ENCODE measurements around the gene TRIO. TPM values are rescaled to one million over a fixed set of nuclear protein-coding genes. Genes with fewer than 3 reads are reported as not detected.
"Not testable (repeated sequence)": the region's sequence is repeated elsewhere in the genome, so short reads cannot be mapped to it uniquely, and the experiment has no call there.

Gene TRIO
- total RNA-seq, 1 experiment from 2014 or later = 99.6 TPM

GRCh38 chr5:14547666-14548065, 404.5 kb downstream of the TRIO start:
- Histone ChIP-seq H3K4me3 (no peak overlapping the region), H3K27ac (no peak overlapping the region), H3K27me3 (replicated peaks) (no peaks in the 10 kb centered on the region; the same call in 1 of the 2 replicates), H3K9me3 (replicated peaks) (no peaks in the 10 kb centered on the region; the same call in 1 of the 2 replicates), H3K4me1 (replicated peaks) (no peaks in the 10 kb centered on the region), H3K36me3 (no peaks in the 10 kb centered on the region)
- no peak for DNase-seq (ENCODE audit: low read depth in 1 of 2, low spot score in 2 of 2)

GRCh38 chr5:14551211-14551610, 408.1 kb downstream of the TRIO start:
- no peak for DNase-seq (ENCODE audit: low read depth in 1 of 2, low spot score in 2 of 2)
- no peaks in the 10 kb centered on the region; the same call in 1 of the 2 replicates for H3K9me3 ChIP-seq (replicated peaks)
- H3K36me3 ChIP-seq = no peaks in the 10 kb centered on the region
- no peaks in the 10 kb centered on the region for H3K4me1 ChIP-seq (replicated peaks)
- peaks cover 4% of the 10 kb centered on the region for H3K27me3 ChIP-seq (replicated peaks)
- no peak overlapping the region for H3K4me3 ChIP-seq
- H3K27ac ChIP-seq = no peak overlapping the region

- Histone ChIP-seq H3K4me1 (replicated peaks) (no peaks in the 10 kb centered on the region), H3K36me3 (no peaks in the 10 kb centered on the region), H3K4me3 (no peak overlapping the region), H3K27me3 (replicated peaks) (peaks cover 4% of the 10 kb centered on the region), H3K9me3 (replicated peaks) (no peaks in the 10 kb centered on the region; the same call in 1 of the 2 replicates), H3K27ac (no peak overlapping the region)
- no peak for DNase-seq (ENCODE audit: low read depth in 1 of 2, low spot score in 2 of 2)
Measured at GRCh38 chr5:14552017-14552416, 408.9 kb downstream of the TRIO start.

- not testable (repeated sequence) for H3K36me3 ChIP-seq; H3K9me3 ChIP-seq (replicated peaks); DNase-seq (ENCODE audit: low read depth in 1 of 2, low spot score in 2 of 2); H3K4me3 ChIP-seq; H3K4me1 ChIP-seq (replicated peaks); H3K27ac ChIP-seq; H3K27me3 ChIP-seq (replicated peaks)
Measured at GRCh38 chr5:14554288-14554687, 411.1 kb downstream of the TRIO start.

GRCh38 chr5:14556015-14556414, 412.9 kb downstream of the TRIO start:
- no peak for DNase-seq (ENCODE audit: low read depth in 1 of 2, low spot score in 2 of 2)
- Histone ChIP-seq H3K27ac (no peak overlapping the region), H3K27me3 (replicated peaks) (peaks cover 4% of the 10 kb centered on the region; the same call in 1 of the 2 replicates), H3K36me3 (no peaks in the 10 kb centered on the region), H3K4me1 (replicated peaks) (no peaks in the 10 kb centered on the region), H3K4me3 (no peak overlapping the region), H3K9me3 (replicated peaks) (no peaks in the 10 kb centered on the region)

- no peak for DNase-seq (ENCODE audit: low read depth in 1 of 2, low spot score in 2 of 2)
Measured at GRCh38 chr5:14557203-14557770, 414.1 kb downstream of the TRIO start.

GRCh38 chr5:14557791-14558415, 414.8 kb downstream of the TRIO start:
- no peaks in the 10 kb centered on the region for H3K36me3 ChIP-seq
- H3K4me3 ChIP-seq = no peak overlapping the region
- DNase-seq (ENCODE audit: low read depth in 1 of 2, low spot score in 2 of 2) = no peak
- no peaks in the 10 kb centered on the region for H3K4me1 ChIP-seq (replicated peaks)
- H3K9me3 ChIP-seq (replicated peaks) = no peaks in the 10 kb centered on the region
- peaks cover 4% of the 10 kb centered on the region; the same call in 1 of the 2 replicates for H3K27me3 ChIP-seq (replicated peaks)
- H3K27ac ChIP-seq = no peak overlapping the region

More at GRCh38 chr5:14557203-14557770, 414.1 kb downstream of the TRIO start:
- no peak overlapping the region for H3K4me3 ChIP-seq
- H3K9me3 ChIP-seq (replicated peaks) = no peaks in the 10 kb centered on the region
- H3K36me3 ChIP-seq = no peaks in the 10 kb centered on the region
- H3K4me1 ChIP-seq (replicated peaks) = no peaks in the 10 kb centered on the region
- H3K27ac ChIP-seq = no peak overlapping the region
- H3K27me3 ChIP-seq (replicated peaks) = peaks cover 4% of the 10 kb centered on the region; the same call in 1 of the 2 replicates

Other genes starting within 250 kb of the TRIO start
- 0.09 and 0.63 TPM in 2 replicates for gene DNAH5, start 198.7 kb upstream of the TRIO start, total RNA-seq (2014; rRNA removed; shearing (Covaris generic))